H1 (cell line): ENCODE results near the gene MBD3L2. TPM values are rescaled to one million over a fixed set of nuclear protein-coding genes. Genes with fewer than 3 reads are reported as not detected.

Experiments used
- CTCF ChIA-PET: fragments of 300-600 bp; sonication (Branson Sonifier 250); formaldehyde crosslinking; loops from one replicate; lab custom pipeline; 2021; ENCODE audit not compliant: partially characterized antibody; lab: Charles Lee
- POLR2A ChIA-PET: fragments of 300-600 bp; sonication (Branson Sonifier 250); formaldehyde crosslinking; loops from one replicate; lab custom pipeline; 2021; ENCODE audit warnings: inconsistent platforms; ENCODE audit not compliant: partially characterized antibody; lab: Charles Lee
- DNase-seq, 2 experiments: peaks; one replicate each; pipeline versions ENCODE4 v3.0.0 to v3.0.0-alpha.2; 2010 to 2022; ENCODE audit warnings: low spot score in 2 of 2, low read depth in 1 of 2, mixed read lengths in 1 of 2
- FAIRE-seq: peaks from 2 replicates; lab custom pipeline; 2011; peaks lifted over from hg19 to GRCh38; lab: Jason Lieb, UNC
- H2AFZ ChIP-seq: 2 replicates; pipeline ENCODE4 v1.8.1; 2012; ENCODE audit warnings: low read length, inconsistent platforms
- H2AK5ac ChIP-seq: 2 replicates; pipeline ENCODE4 v1.6.1; 2013; ENCODE audit warnings: low read depth, low read length
- H2BK120ac ChIP-seq: replicated peaks from 2 replicates; pipeline ENCODE3; 2013; ENCODE audit warnings: low read depth, low read length, inconsistent platforms
- H2BK12ac ChIP-seq: 2 replicates; pipeline ENCODE4 v1.6.1; 2013; ENCODE audit warnings: low read depth, low read length
- H2BK15ac ChIP-seq: 2 replicates; pipeline ENCODE4 v1.6.1; 2013; ENCODE audit warnings: low read length
- H2BK20ac ChIP-seq: 2 replicates; pipeline ENCODE4 v1.6.1; 2013; ENCODE audit warnings: low read length
- H2BK5ac ChIP-seq: 2 replicates; pipeline ENCODE4 v1.6.1; 2013; ENCODE audit warnings: low read depth, low read length
- H3K14ac ChIP-seq: 2 replicates; pipeline ENCODE4 v1.6.1; 2013; ENCODE audit warnings: inconsistent platforms; ENCODE audit not compliant: insufficient read length
- H3K18ac ChIP-seq: 2 replicates; pipeline ENCODE4 v1.6.1; 2013; ENCODE audit warnings: low read length; ENCODE audit errors: extremely low read depth
- H3K23ac ChIP-seq: 2 replicates; pipeline ENCODE4 v1.6.1; 2013; ENCODE audit warnings: inconsistent platforms; ENCODE audit not compliant: insufficient read length
- H3K23me2 ChIP-seq: 2 replicates; pipeline ENCODE4 v1.6.1; 2013; ENCODE audit warnings: low read depth, low read length
- H3K27ac ChIP-seq: 2 replicates; pipeline ENCODE4 v1.6.1; 2011; ENCODE audit warnings: low read depth, low read length, inconsistent platforms
- H3K27me3 ChIP-seq, 4 experiments: replicated peaks in 1 of 4; 1 replicate in 1 of 4; 2 replicates in 3 of 4; pipeline versions ENCODE4 v1.6.1 to v1.8.1; 2011 to 2013; ENCODE audit warnings: low read length in 3 of 4, mild to moderate bottlenecking in 3 of 4, inconsistent platforms in 2 of 4, mixed read lengths in 2 of 4, moderate library complexity in 1 of 4; ENCODE audit not compliant: control insufficient read depth in 3 of 4, insufficient read depth in 3 of 4; ENCODE audit errors: extremely low read depth in 1 of 4
- H3K36me3 ChIP-seq, 4 experiments: 2 replicates each; pipeline versions ENCODE4 v1.6.1 to v1.8.1; 2011 to 2013; ENCODE audit warnings: mild to moderate bottlenecking in 4 of 4, low read length in 3 of 4, moderate library complexity in 2 of 4, control low read depth in 1 of 4, inconsistent platforms in 1 of 4; ENCODE audit not compliant: insufficient read depth in 4 of 4, control insufficient read depth in 2 of 4
- H3K4ac ChIP-seq: replicated peaks from 2 replicates; pipeline ENCODE3; 2013; ENCODE audit warnings: low read length, low read depth, mixed read lengths, inconsistent platforms; ENCODE audit not compliant: insufficient read length
- H3K4me1 ChIP-seq, 4 experiments: replicated peaks in 1 of 4; 1 replicate in 1 of 4; 2 replicates in 3 of 4; pipeline versions ENCODE4 v1.6.1 to v1.8.1; 2011 to 2013; ENCODE audit warnings: low read length in 3 of 4, inconsistent platforms in 2 of 4, mixed read lengths in 1 of 4; ENCODE audit not compliant: insufficient read depth in 4 of 4, control insufficient read depth in 3 of 4
- H3K4me2 ChIP-seq, 2 experiments: 2 replicates each; pipeline versions ENCODE4 v1.6.1 to v1.8.1; 2011 to 2013; ENCODE audit warnings: low read depth in 2 of 2, low read length in 2 of 2, control low read depth in 1 of 2, inconsistent platforms in 1 of 2, mild to moderate bottlenecking in 1 of 2; ENCODE audit not compliant: insufficient read depth in 1 of 2
- H3K4me3 ChIP-seq, 4 experiments: fragments of 200-600, 300-600 bp in 1 of 4; sonication (generic), shearing (Covaris generic), sonication (Bioruptor Twin) in 1 of 4; 2 replicates each; pipeline versions ENCODE4 v1.5.1 to v1.8.1; 2011 to 2016; ENCODE audit warnings: low read length in 4 of 4, low read depth in 3 of 4, control low read depth in 2 of 4, inconsistent platforms in 2 of 4, mild to moderate bottlenecking in 2 of 4, mixed read lengths in 1 of 4, moderate library complexity in 1 of 4; ENCODE audit not compliant: insufficient read depth in 2 of 4; ENCODE audit errors: extremely low read depth in 1 of 4
- H3K56ac ChIP-seq: replicated peaks from 2 replicates; pipeline ENCODE3; 2013; ENCODE audit warnings: low read depth, mild to moderate bottlenecking, mixed read lengths, low read length, inconsistent platforms; ENCODE audit not compliant: insufficient read length
- H3K79me1 ChIP-seq: 2 replicates; pipeline ENCODE4 v1.6.1; 2013; ENCODE audit warnings: low read depth, low read length, control low read depth
- H3K79me2 ChIP-seq, 2 experiments: 2 replicates each; pipeline versions ENCODE4 v1.6.1 to v1.8.1; 2012 to 2013; ENCODE audit warnings: low read length in 2 of 2, mild to moderate bottlenecking in 2 of 2, inconsistent platforms in 1 of 2; ENCODE audit not compliant: insufficient read depth in 2 of 2, control insufficient read depth in 1 of 2
- H3K9ac ChIP-seq, 4 experiments: replicated peaks in 1 of 4; 1 replicate in 1 of 4; 2 replicates in 3 of 4; pipeline versions ENCODE4 v1.6.1 to v1.8.1; 2011 to 2013; ENCODE audit warnings: low read depth in 3 of 4, low read length in 3 of 4, control low read depth in 2 of 4, mild to moderate bottlenecking in 2 of 4, moderate library complexity in 2 of 4, inconsistent platforms in 1 of 4; ENCODE audit errors: extremely low read depth in 1 of 4
- H3K9me3 ChIP-seq, 2 experiments: 2 replicates each; pipeline versions ENCODE4 v1.6.1 to v1.8.1; 2012 to 2013; ENCODE audit warnings: mild to moderate bottlenecking in 2 of 2, moderate library complexity in 2 of 2, control low read depth in 1 of 2, inconsistent platforms in 1 of 2, low read depth in 1 of 2, low read length in 1 of 2, mixed read lengths in 1 of 2; ENCODE audit not compliant: insufficient read depth in 2 of 2
- H4K20me1 ChIP-seq, 2 experiments: replicated peaks in 1 of 2; 2 replicates each; pipeline versions ENCODE3 to v1.8.1; 2011 to 2013; ENCODE audit warnings: inconsistent platforms in 2 of 2, low read length in 2 of 2, mild to moderate bottlenecking in 1 of 2; ENCODE audit not compliant: insufficient read depth in 2 of 2, control insufficient read depth in 1 of 2
- H4K5ac ChIP-seq: 2 replicates; pipeline ENCODE4 v1.6.1; 2013; ENCODE audit warnings: low read length, low read depth, mixed read lengths, inconsistent platforms; ENCODE audit not compliant: insufficient read length
- H4K8ac ChIP-seq: 2 replicates; pipeline ENCODE4 v1.8.0; 2013; ENCODE audit warnings: mild to moderate bottlenecking, moderate library complexity, low read length, inconsistent platforms; ENCODE audit not compliant: insufficient read depth; ENCODE audit errors: extremely low read depth
- H4K91ac ChIP-seq: replicated peaks from 2 replicates; pipeline ENCODE3; 2013; ENCODE audit warnings: low read length, mixed read lengths, inconsistent platforms; ENCODE audit not compliant: insufficient read length
- CEBPB ChIP-seq: IDR thresholded peaks from 2 replicates; pipeline ENCODE4 v1.6.1; 2012; ENCODE audit warnings: low read depth, low read length
- KDM1A ChIP-seq: fragments of 200-600, 300-600 bp; sonication (generic); IDR thresholded peaks from 2 replicates; pipeline ENCODE4 v1.7.1; 2016; ENCODE audit warnings: mild to moderate bottlenecking, low read length, borderline replicate concordance
- TCF12 ChIP-seq: IDR thresholded peaks from 2 replicates; pipeline ENCODE4 v1.6.1; 2011; ENCODE audit warnings: low read depth, mild to moderate bottlenecking, low read length
- TEAD4 ChIP-seq: IDR thresholded peaks from 2 replicates; pipeline ENCODE4 v1.6.1; 2012; ENCODE audit warnings: low read depth, low read length, inconsistent platforms, mixed read lengths
- WGBS, 2 experiments: shearing (Covaris generic) in 1 of 2; methylation state at CpG; one replicate each; pipeline versions ENCODE4 v1.1.6 to v1.1.7; 2013 to 2015; ENCODE audit warnings: low lambda C conversion rate in 2 of 2, mixed read lengths in 2 of 2, inconsistent platforms in 1 of 2, low coverage in 1 of 2, missing lambda C conversion rate in 1 of 2; ENCODE audit not compliant: insufficient replicate concordance in 2 of 2, insufficient coverage in 1 of 2, insufficient read length in 1 of 2; ENCODE audit errors: extremely low coverage in 1 of 2, missing lambda C conversion rate in 1 of 2; 5-methylcytosine and 5-hydroxymethylcytosine counted together
- polyA plus RNA-seq, 7 experiments: library from polyadenylated mRNA; depleted of rRNA in 3 of 7; stranded (reverse) in 5 of 7; unstranded in 2 of 7; fragments of >200 nt in 5 of 7; fragments of 200-250 nt in 2 of 7; gene quantifications; 1 replicate in 5 of 7; 2 replicates in 1 of 7; 4 replicates in 1 of 7; pipeline versions ENCODE4 v1.2.1 to v1.2.3, GENCODE V29; 2011 to 2013; ENCODE audit warnings: missing spikeins in 2 of 7, mixed read lengths in 2 of 7
- total RNA-seq: library from RNA; stranded (reverse); fragmentation: NEBNext Ultra II Directional; extraction: Animal tissue kit (Norgen Biotek cat#: 25700); gene quantifications from 2 replicates; pipeline ENCODE4 v1.2.1, GENCODE V29; 2021

The MBD3L2 gene
- total and polyA plus RNA-seq, 2 of the 8 experiments (the other 6 are each of a cell fraction or from before 2014, with no cell fraction given), result not detected

- Histone ChIP-seq H2AFZ (no peak overlapping the region), H2BK15ac (no peak overlapping the region), H3K36me3 (peaks cover 4 to 54% (median 18%) of the 10 kb centered on the region in 4 experiments; a peak in 7 of 8 replicates), H4K8ac (no peak overlapping the region), H3K9me3 (peaks cover 50 to 75% of the 10 kb centered on the region in 2 experiments), H4K91ac (no peak overlapping the region), H3K18ac (no peak overlapping the region), H2BK5ac (no peak overlapping the region), H3K27me3 (no peaks in the 10 kb centered on the region), H2AK5ac (no peak overlapping the region), H3K79me1 (no peaks in the 10 kb centered on the region), H3K9ac (no peak overlapping the region), H4K20me1 (no peaks in the 10 kb centered on the region), H2BK12ac (no peak overlapping the region), H3K27ac (no peak overlapping the region), H3K23ac (no peak overlapping the region), H3K56ac (no peak overlapping the region), H2BK20ac (no peak overlapping the region), H3K4me1 (no peaks in the 10 kb centered on the region), H3K14ac (no peak overlapping the region), H2BK120ac (no peak overlapping the region), H4K5ac (no peak overlapping the region), H3K79me2 (no peaks in the 10 kb centered on the region), H3K23me2 (no peaks in the 10 kb centered on the region), H3K4ac (no peak overlapping the region), H3K4me2 (no peak overlapping the region), H3K4me3 (no peak overlapping the region)
- ChIA-PET POLR2A (interaction anchor here (1.2 to 2.2 kb wide), 2 partner anchors 8 to 10 kb away, joined by 3 to 7 read pairs; no protein-coding TSS in a partner anchor), CTCF (no interaction called here)
- FAIRE-seq (no peak), DNase-seq (no peak)
- TF ChIP-seq TEAD4 (no peak), KDM1A (no peak), CEBPB (no peak), TCF12 (no peak)
- 88% methylated on average over 6 of the region's 6 CpGs; no CpG with 5 or more reads in 1 of the 2 experiments for WGBS, 2 experiments
Observed at GRCh38 chr19:7088999-7089398, 39.9 kb downstream of the MBD3L2 start.
